MM.1S (cell line): ENCODE measurements around the gene ZBTB7C.

Experiments
- CTCF ChIP-seq: fragments of 300-600 bp; sonication (generic); IDR thresholded peaks from 2 replicates; pipeline ENCODE4 v1.5.1; 2016; ENCODE audit warnings: antibody characterized with exemption, low read length, mixed read lengths
- EZH2 ChIP-seq: fragments of 300-600 bp; sonication (generic); optimal IDR thresholded peaks from 2 replicates; pipeline ENCODE3; 2017; ENCODE audit warnings: low read depth, mild to moderate bottlenecking, antibody characterized with exemption, low read length, mixed read lengths
- EZH2phosphoT487 ChIP-seq: fragments of 300-600 bp; sonication (generic); IDR thresholded peaks from 2 replicates; pipeline ENCODE4 v1.6.1; 2018; ENCODE audit warnings: antibody characterized with exemption, low read length

- TF ChIP-seq CTCF: no peak
- TF ChIP-seq EZH2phosphoT487: no peak
- no peak for TF ChIP-seq EZH2
Measured at GRCh38 chr18:48363175-48363574, 46.0 kb downstream of the ZBTB7C start.
